Measurements from ENCODE around the gene NPLOC4.

GRCh38 chr17:81566461-81567126 lies 70.3 kb downstream of the NPLOC4 start:
- TF ChIP-seq EZH2 (IDR thresholded peaks at IDR 0.05; ENCODE audit: borderline replicate concordance, insufficient read depth, low read depth, low read length, poor library complexity, severe bottlenecking) = no peak
- TF ChIP-seq, protein P1, sequence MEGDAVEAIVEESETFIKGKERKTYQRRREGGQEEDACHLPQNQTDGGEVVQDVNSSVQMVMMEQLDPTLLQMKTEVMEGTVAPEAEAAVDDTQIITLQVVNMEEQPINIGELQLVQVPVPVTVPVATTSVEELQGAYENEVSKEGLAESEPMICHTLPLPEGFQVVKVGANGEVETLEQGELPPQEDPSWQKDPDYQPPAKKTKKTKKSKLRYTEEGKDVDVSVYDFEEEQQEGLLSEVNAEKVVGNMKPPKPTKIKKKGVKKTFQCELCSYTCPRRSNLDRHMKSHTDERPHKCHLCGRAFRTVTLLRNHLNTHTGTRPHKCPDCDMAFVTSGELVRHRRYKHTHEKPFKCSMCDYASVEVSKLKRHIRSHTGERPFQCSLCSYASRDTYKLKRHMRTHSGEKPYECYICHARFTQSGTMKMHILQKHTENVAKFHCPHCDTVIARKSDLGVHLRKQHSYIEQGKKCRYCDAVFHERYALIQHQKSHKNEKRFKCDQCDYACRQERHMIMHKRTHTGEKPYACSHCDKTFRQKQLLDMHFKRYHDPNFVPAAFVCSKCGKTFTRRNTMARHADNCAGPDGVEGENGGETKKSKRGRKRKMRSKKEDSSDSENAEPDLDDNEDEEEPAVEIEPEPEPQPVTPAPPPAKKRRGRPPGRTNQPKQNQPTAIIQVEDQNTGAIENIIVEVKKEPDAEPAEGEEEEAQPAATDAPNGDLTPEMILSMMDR (IDR thresholded peaks at IDR 0.05) = no peak
